Stimulated activated CD4-positive, alpha-beta T cell treated with anti-CD3 and anti-CD28 coated beads, Interleukin-4, amount 100 ng/mL, for 48 hours (primary cell): ENCODE results near the gene CBX3.
A peak's percentile ranks its signal among the peaks of the same experiment; 100 is the strongest.
"Not testable (repeated sequence)": the region's sequence is repeated elsewhere in the genome, so short reads cannot be mapped to it uniquely, and the experiment has no call there.

Source experiments
- DNase-seq, 2 donors: peaks; one replicate each; pipeline ENCODE4 v3.0.0-alpha.2; 2020; ENCODE audit warnings: low read depth in 2 of 2

The CBX3 gene

GRCh38 chr7:26188206-26188956, 13.2 kb upstream of the CBX3 start:
- DNase-seq, result no peak

- DNase-seq, result no peak
These were observed 12.5 kb upstream of the CBX3 start for GRCh38 chr7:26188957-26189541.

GRCh38 chr7:26189697-26190096, 11.8 kb upstream of the CBX3 start:
- DNase-seq, result no peak

GRCh38 chr7:26190417-26190869, 11.1 kb upstream of the CBX3 start:
- no peak for DNase-seq

- no peak for DNase-seq
These were observed 10.1 kb upstream of the CBX3 start for GRCh38 chr7:26191233-26191973.

GRCh38 chr7:26191974-26192479, 9.5 kb upstream of the CBX3 start:
- no peak for DNase-seq

- DNase-seq, result no peak
These were observed 9.0 kb upstream of the CBX3 start for GRCh38 chr7:26192485-26193087.

GRCh38 chr7:26193432-26194207, 7.9 kb upstream of the CBX3 start:
- DNase-seq, result no peak

- not testable (repeated sequence) for DNase-seq
These were observed 6.8 kb upstream of the CBX3 start for GRCh38 chr7:26194764-26195163.

GRCh38 chr7:26195182-26195581, 6.4 kb upstream of the CBX3 start:
- DNase-seq, result no peak

GRCh38 chr7:26195867-26196657, 5.5 kb upstream of the CBX3 start:
- DNase-seq, result no peak

- no peak for DNase-seq
These were observed 4.1 kb upstream of the CBX3 start for GRCh38 chr7:26197153-26198115.

GRCh38 chr7:26198133-26198780, 3.3 kb upstream of the CBX3 start:
- no peak for DNase-seq

- DNase-seq, result no peak
These were observed 2.8 kb upstream of the CBX3 start for GRCh38 chr7:26198781-26199169.

GRCh38 chr7:26199301-26200037, 2.1 kb upstream of the CBX3 start:
- peak; percentile 43 to 47 for DNase-seq

GRCh38 chr7:26200038-26200443, 1.5 kb upstream of the CBX3 start:
- peak; percentile 66 to 76 for DNase-seq

- DNase-seq, result peak; percentile 94 to 97
These were observed 900 bp upstream of the CBX3 start, which contains the start of gene HNRNPA2B1 for GRCh38 chr7:26200444-26201246. Gene HNRNPA2B1, minus strand, starts transcription at chr7:26200746. Its CDS starts 169 bp downstream, at chr7:26200577.
